Stomach (tissue), 9 donors: ENCODE results near the gene MYO10. TPM values are rescaled to one million over a fixed set of nuclear protein-coding genes. Genes with fewer than 3 reads are reported as not detected.

Source experiments
- DNase-seq, 2 donors: peaks; one replicate each; pipeline versions ENCODE4 v3.0.0 to v3.0.0-alpha.2; 2013 to 2019
- H3K27ac ChIP-seq, 5 donors: fragments of 200-600 bp in 4 of 5; sonication (generic) in 4 of 5; one replicate each; pipeline ENCODE4 v1.5.1; 2013 to 2019; ENCODE audit warnings: mild to moderate bottlenecking in 1 of 5, moderate library complexity in 1 of 5
- H3K27me3 ChIP-seq, 3 donors: fragments of 200-600 bp; sonication (generic); one replicate each; pipeline ENCODE4 v1.5.1; 2017 to 2019; ENCODE audit warnings: mixed run types in 1 of 3
- H3K36me3 ChIP-seq, 4 donors: fragments of 200-600 bp; sonication (generic); 1 replicate in 3 of 4; 2 replicates in 1 of 4; pipeline ENCODE4 v1.5.1; 2016 to 2019
- H3K4me1 ChIP-seq, 4 donors: fragments of 200-600 bp; sonication (generic); one replicate each; pipeline ENCODE4 v1.5.1; 2016 to 2019
- H3K4me3 ChIP-seq, 4 donors: fragments of 200-600 bp; sonication (generic) in 3 of 4; one replicate each; pipeline ENCODE4 v1.5.1; 2016 to 2019; ENCODE audit warnings: mild to moderate bottlenecking in 1 of 4
- H3K9me3 ChIP-seq, 4 donors: fragments of 200-600 bp; sonication (generic); one replicate each; pipeline ENCODE4 v1.5.1; 2016 to 2019
- CTCF ChIP-seq, 7 experiments: fragments of 450-650 bp in 4 of 7; fragments of 200-600 bp in 3 of 7; sonication (generic) in 3 of 7; IDR thresholded peaks; one replicate each; pipeline ENCODE4 v1.5.1; 2016 to 2019; ENCODE audit warnings: antibody characterized with exemption in 7 of 7, control low read depth in 2 of 7, mild to moderate bottlenecking in 1 of 7
- EP300 ChIP-seq: sonication (generic); formaldehyde crosslinking; IDR thresholded peaks from one replicate; pipeline ENCODE4 v1.6.1; 2017; ENCODE audit warnings: antibody characterized with exemption
- POLR2A ChIP-seq, 4 donors: fragments of 450-650 bp; IDR thresholded peaks; one replicate each; pipeline ENCODE4 v1.6.1; 2016; ENCODE audit warnings: antibody characterized with exemption in 4 of 4, control low read depth in 2 of 4, mild to moderate bottlenecking in 1 of 4, moderate library complexity in 1 of 4
- POLR2AphosphoS5 ChIP-seq, 3 donors: sonication (generic); formaldehyde crosslinking; IDR thresholded peaks; one replicate each; pipeline ENCODE4 v1.6.1; 2016; ENCODE audit warnings: antibody characterized with exemption in 3 of 3
- whole genome bisulfite sequencing, 5 donors: extraction: QIAGEN DNeasy Blood & Tissue Kit in 3 of 5; methylation state at CpG; one replicate each; pipeline versions ENCODE4 v1.1.5 to v1.1.7; 2013 to 2018; 5-methylcytosine and 5-hydroxymethylcytosine counted together
- intact Hi-C: fragments of 100-400 bp; cut with DNase I; formaldehyde crosslinking; loops from one replicate; pipeline ENCODE4 v1.15.1; 2023; ENCODE audit warnings: low total_unique reads
- polyA plus RNA-seq, 3 donors: library from polyadenylated mRNA; stranded (reverse); fragments of 200-250 nt; gene quantifications; one replicate each; pipeline ENCODE4 v1.2.3, GENCODE V29; 2013
- total RNA-seq, 5 donors: library from RNA; depleted of rRNA; stranded (reverse); fragments of >200 nt; gene quantifications; one replicate each; pipeline versions ENCODE4 v1.1.0 to v1.2.3, GENCODE V29; 2014 to 2016
- donor health status: healthy with polysubstance abuse.
- donor health status: Bipolar disorder and iron deficiency.
- donor health status: healthy.

MYO10 gene
- total and polyA plus RNA-seq, 8 donors: 6.8 to 233 (median 76.5) TPM

GRCh38 chr5:16803831-16804230, 132.3 kb downstream of the MYO10 start:
- 86 to 91% (median 88%) methylated on average over 9 of the region's 9 CpGs for WGBS, 5 donors
- no peaks in the 10 kb centered on the region for H3K9me3 ChIP-seq
- H3K27ac ChIP-seq: no peak overlapping the region
- peaks cover 0 to 28% (median under 1%) of the 10 kb centered on the region in 4 donors for H3K4me1 ChIP-seq
- intact Hi-C loops: loop anchor here (10.0 kb wide), 1 partner anchor 131 kb away; the partner anchor contains the start of gene MYO10
- H3K27me3 ChIP-seq: no peaks in the 10 kb centered on the region
- H3K4me3 ChIP-seq: no peak overlapping the region
- TF ChIP-seq POLR2A (IDR thresholded peaks at IDR 0.05) (no peak), POLR2AphosphoS5 (IDR thresholded peaks at IDR 0.05) (no peak), CTCF (IDR thresholded peaks at IDR 0.05) (no peak), EP300 (no peak)
- H3K36me3 ChIP-seq: no peaks in the 10 kb centered on the region
- no peak for DNase-seq

GRCh38 chr5:16800477-16800876, 135.6 kb downstream of the MYO10 start:
- H3K9me3 ChIP-seq: no peaks in the 10 kb centered on the region
- TF ChIP-seq CTCF (IDR thresholded peaks at IDR 0.05): no peak
- intact Hi-C loops: loop anchor here (10.0 kb wide), 1 partner anchor 134 kb away; the partner anchor contains the start of gene MYO10
- DNase-seq: no peak
- H3K4me3 ChIP-seq: no peak overlapping the region
- 86 to 88% (median 87%) methylated on average over 10 of the region's 10 CpGs for WGBS, 5 donors
- H3K36me3 ChIP-seq: no peaks in the 10 kb centered on the region
- peaks cover 0 to 10% (median 2%) of the 10 kb centered on the region in 4 donors for H3K4me1 ChIP-seq
- no peak overlapping the region for H3K27ac ChIP-seq
- H3K27me3 ChIP-seq: no peaks in the 10 kb centered on the region

- Histone ChIP-seq H3K4me3 (no peak overlapping the region), H3K27me3 (no peaks in the 10 kb centered on the region), H3K4me1 (peaks cover 0 to 10% (median 2%) of the 10 kb centered on the region in 4 donors), H3K27ac (no peak overlapping the region), H3K9me3 (no peaks in the 10 kb centered on the region), H3K36me3 (no peaks in the 10 kb centered on the region)
- TF ChIP-seq EP300: no peak
- no peak for TF ChIP-seq CTCF (IDR thresholded peaks at IDR 0.05)
- no peak for TF ChIP-seq POLR2A (IDR thresholded peaks at IDR 0.05)
- TF ChIP-seq POLR2AphosphoS5 (IDR thresholded peaks at IDR 0.05): no peak
- intact Hi-C loops: loop anchor here (10.0 kb wide), 1 partner anchor 135 kb away; the partner anchor contains the start of gene MYO10
- DNase-seq: no peak
- WGBS, 5 donors: 82 to 96% (median 88%) methylated on average over 8 of the region's 8 CpGs
These were observed 136.3 kb downstream of the MYO10 start for GRCh38 chr5:16799796-16800195.

- DNase-seq: no peak
- 82 to 97% (median 92%) methylated on average over 2 of the region's 2 CpGs for WGBS, 5 donors
- H3K9me3 ChIP-seq: no peaks in the 10 kb centered on the region
- intact Hi-C loops: no loop called here
- H3K27ac ChIP-seq: no peak overlapping the region
- no peak for TF ChIP-seq CTCF (IDR thresholded peaks at IDR 0.05)
- TF ChIP-seq POLR2A (IDR thresholded peaks at IDR 0.05): no peak
- TF ChIP-seq POLR2AphosphoS5 (IDR thresholded peaks at IDR 0.05): no peak
- peaks cover 0 to 10% (median 2%) of the 10 kb centered on the region in 4 donors for H3K4me1 ChIP-seq
- H3K4me3 ChIP-seq: no peak overlapping the region
- H3K27me3 ChIP-seq: no peaks in the 10 kb centered on the region
- peaks cover 0 to 6% (median 2%) of the 10 kb centered on the region in 4 donors for H3K36me3 ChIP-seq
These were observed 138.1 kb downstream of the MYO10 start for GRCh38 chr5:16797951-16798350.
